Fibroblast of skin of right biceps (primary cell): ENCODE data around the gene GATAD2B.
A peak's percentile ranks its signal among the peaks of the same experiment; 100 is the strongest.

Source experiments
- DNase-seq: peaks from one replicate; pipeline ENCODE4 v3.0.0-alpha.2; 2013

Gene GATAD2B

GRCh38 chr1:153827168-153827964 lies 95.4 kb downstream of the GATAD2B start:
- no peak for DNase-seq

GRCh38 chr1:153818876-153819275 lies 103.9 kb downstream of the GATAD2B start:
- DNase-seq: no peak

GRCh38 chr1:153816283-153816889 lies 106.4 kb downstream of the GATAD2B start:
- peak; percentile 10 for DNase-seq

- DNase-seq: no peak
These were observed 116.7 kb downstream of the GATAD2B start for GRCh38 chr1:153805886-153806719.

- peak; percentile 91 for DNase-seq
These were observed 117.6 kb downstream of the GATAD2B start for GRCh38 chr1:153805042-153805745.

- DNase-seq: no peak
These were observed 118.7 kb downstream of the GATAD2B start for GRCh38 chr1:153804112-153804511.

- no peak for DNase-seq
These were observed 119.2 kb downstream of the GATAD2B start for GRCh38 chr1:153803470-153804056.

GRCh38 chr1:153801786-153802697 lies 120.7 kb downstream of the GATAD2B start:
- no peak for DNase-seq

- no peak for DNase-seq
These were observed 121.6 kb downstream of the GATAD2B start for GRCh38 chr1:153801028-153801625.

GRCh38 chr1:153800516-153800915 lies 122.3 kb downstream of the GATAD2B start:
- no peak for DNase-seq

GRCh38 chr1:153799566-153800465 lies 123.0 kb downstream of the GATAD2B start:
- DNase-seq: no peak

- no peak for DNase-seq
These were observed 123.8 kb downstream of the GATAD2B start for GRCh38 chr1:153799016-153799415.

GRCh38 chr1:153798468-153798780 lies 124.3 kb downstream of the GATAD2B start:
- DNase-seq: no peak

- peak; percentile 62 for DNase-seq
These were observed 125.7 kb downstream of the GATAD2B start for GRCh38 chr1:153796786-153797659.

GRCh38 chr1:153795934-153796785 lies 126.6 kb downstream of the GATAD2B start:
- DNase-seq: no peak

- no peak for DNase-seq
These were observed 127.4 kb downstream of the GATAD2B start for GRCh38 chr1:153795330-153795837.

- no peak for DNase-seq
These were observed 128.0 kb downstream of the GATAD2B start for GRCh38 chr1:153794624-153795329.
